NT2/D1 (cell line): ENCODE data around the gene LSM12.

Source experiments
- SUZ12 ChIP-seq: IDR thresholded peaks from 2 replicates; pipeline ENCODE4 v1.6.1; 2011; ENCODE audit not compliant: insufficient read length, insufficient read depth; ENCODE audit errors: extremely low read depth
- YY1 ChIP-seq: IDR thresholded peaks from 2 replicates; pipeline ENCODE4 v1.6.1; 2011; ENCODE audit not compliant: insufficient read length, insufficient read depth
- ZNF274 ChIP-seq: IDR thresholded peaks from 2 replicates; pipeline ENCODE4 v1.6.1; 2011; ENCODE audit warnings: mild to moderate bottlenecking, low read depth, low read length

GRCh38 chr17:44078412-44078811 lies 11.9 kb upstream of the LSM12 start:
- no peak for TF ChIP-seq SUZ12
- TF ChIP-seq ZNF274 = no peak
- no peak for TF ChIP-seq YY1
